HG02852 (cell line): ENCODE results near the gene PSME2.
A peak's percentile ranks its signal among the peaks of the same experiment; 100 is the strongest.

Source experiments
- ATAC-seq: cut with Tn5 transposase; IDR thresholded peaks from one replicate; pipeline ENCODE4 v1.9.1; 2021; ENCODE audit warnings: mild to moderate bottlenecking, moderate library complexity; ENCODE audit not compliant: unreplicated experiment

Gene PSME2

DNA sequence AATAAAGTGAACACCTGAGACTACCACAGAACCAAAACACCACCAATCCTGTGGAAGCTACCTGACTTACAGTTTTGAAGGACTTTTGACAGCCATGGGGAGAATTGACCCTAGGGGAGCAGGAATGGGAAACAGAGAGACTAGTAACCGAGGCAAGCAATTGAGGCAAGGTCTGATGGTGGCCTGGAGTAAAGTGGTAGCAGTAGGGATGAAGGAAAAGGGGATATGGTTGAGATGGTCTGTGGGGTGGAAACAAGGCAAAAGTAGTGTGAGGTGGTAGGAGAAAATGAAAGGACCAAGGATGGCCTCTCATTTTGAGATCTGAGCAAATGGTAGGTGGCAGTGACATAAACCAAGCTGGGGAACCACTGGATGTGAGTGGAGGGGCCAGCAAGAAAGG lies 10.4 kb upstream of the PSME2 start:
- no peak for ATAC-seq

DNA sequence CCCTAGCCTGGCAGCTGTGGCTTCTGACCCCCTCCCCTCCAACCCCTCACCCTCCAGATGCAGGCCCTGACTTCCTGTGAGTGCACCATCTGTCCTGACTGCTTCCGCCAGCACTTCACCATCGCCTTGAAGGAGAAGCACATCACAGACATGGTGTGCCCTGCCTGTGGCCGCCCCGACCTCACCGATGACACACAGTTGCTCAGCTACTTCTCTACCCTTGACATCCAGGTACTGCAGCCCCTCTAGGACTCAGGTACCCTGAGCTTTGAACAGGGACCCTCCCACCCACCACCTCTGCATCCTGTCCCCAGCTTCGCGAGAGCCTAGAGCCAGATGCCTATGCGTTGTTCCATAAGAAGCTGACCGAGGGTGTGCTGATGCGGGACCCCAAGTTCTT lies 8.7 kb upstream of the PSME2 start:
- ATAC-seq, result no peak

GRCh38 chr14:24151404-24152080 lies 5.1 kb upstream of the PSME2 start:
- ATAC-seq, result no peak

DNA sequence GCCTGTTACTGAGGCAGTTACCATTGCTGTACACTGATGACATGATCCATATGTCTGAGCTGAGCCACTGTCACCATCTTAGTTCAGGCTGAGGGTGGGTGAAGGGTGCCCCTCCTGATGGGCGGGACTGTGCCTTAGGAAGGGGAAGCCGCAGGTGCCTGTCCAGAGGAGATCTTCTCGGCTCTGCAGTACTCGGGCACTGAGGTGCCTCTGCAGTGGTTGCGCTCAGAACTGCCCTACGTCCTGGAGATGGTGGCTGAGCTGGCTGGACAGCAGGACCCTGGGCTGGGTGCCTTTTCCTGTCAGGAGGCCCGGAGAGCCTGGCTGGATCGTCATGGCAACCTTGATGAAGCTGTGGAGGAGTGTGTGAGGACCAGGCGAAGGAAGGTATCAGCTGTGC lies 4.6 kb upstream of the PSME2 start:
- no peak for ATAC-seq

DNA sequence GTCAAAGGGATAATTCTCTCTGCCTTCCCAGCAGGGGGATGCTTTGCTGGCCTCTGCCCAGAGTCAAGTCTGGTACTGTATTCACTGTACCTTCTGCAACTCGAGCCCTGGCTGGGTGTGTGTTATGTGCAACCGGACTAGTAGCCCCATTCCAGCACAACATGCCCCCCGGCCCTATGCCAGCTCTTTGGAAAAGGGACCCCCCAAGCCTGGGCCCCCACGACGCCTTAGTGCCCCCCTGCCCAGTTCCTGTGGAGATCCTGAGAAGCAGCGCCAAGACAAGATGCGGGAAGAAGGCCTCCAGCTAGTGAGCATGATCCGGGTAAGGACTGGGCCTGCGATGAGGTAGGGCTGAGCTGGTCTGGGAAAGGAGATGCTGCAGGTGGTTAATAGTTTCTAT lies 4.2 kb upstream of the PSME2 start:
- no peak for ATAC-seq

GRCh38 chr14:24150061-24150460 lies 3.7 kb upstream of the PSME2 start:
- no peak for ATAC-seq

DNA sequence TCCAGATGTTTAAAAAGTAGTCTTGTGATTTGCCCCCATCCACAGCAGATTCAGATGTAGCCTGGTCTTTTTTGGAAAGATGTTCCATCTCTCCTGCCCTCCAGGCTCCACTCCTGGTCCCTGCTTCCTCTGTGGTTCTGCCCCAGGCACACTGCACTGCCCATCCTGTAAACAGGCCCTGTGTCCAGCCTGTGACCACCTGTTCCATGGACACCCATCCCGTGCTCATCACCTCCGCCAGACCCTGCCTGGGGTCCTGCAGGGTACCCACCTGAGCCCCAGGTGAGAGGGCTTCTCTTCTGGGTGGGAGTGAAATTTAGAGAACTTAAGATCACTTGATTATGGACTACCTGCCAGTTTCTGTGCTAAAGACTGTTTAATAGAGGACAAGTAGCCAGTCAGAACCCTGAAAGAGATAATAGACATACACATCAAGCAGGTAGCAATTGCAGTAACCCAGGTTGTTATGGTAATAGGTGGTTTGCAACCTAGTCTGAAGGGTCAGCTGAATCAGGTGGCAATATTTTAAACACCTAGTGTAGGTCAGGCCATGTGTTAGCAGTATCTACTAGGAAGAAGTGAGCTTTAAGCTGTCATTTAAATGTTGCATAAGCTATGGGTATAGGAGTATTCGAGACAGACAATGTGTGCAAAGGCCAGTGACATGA lies 3.0 kb upstream of the PSME2 start:
- ATAC-seq, result no peak

GRCh38 chr14:24147761-24148428 lies 1.5 kb upstream of the PSME2 start:
- no peak for ATAC-seq

DNA sequence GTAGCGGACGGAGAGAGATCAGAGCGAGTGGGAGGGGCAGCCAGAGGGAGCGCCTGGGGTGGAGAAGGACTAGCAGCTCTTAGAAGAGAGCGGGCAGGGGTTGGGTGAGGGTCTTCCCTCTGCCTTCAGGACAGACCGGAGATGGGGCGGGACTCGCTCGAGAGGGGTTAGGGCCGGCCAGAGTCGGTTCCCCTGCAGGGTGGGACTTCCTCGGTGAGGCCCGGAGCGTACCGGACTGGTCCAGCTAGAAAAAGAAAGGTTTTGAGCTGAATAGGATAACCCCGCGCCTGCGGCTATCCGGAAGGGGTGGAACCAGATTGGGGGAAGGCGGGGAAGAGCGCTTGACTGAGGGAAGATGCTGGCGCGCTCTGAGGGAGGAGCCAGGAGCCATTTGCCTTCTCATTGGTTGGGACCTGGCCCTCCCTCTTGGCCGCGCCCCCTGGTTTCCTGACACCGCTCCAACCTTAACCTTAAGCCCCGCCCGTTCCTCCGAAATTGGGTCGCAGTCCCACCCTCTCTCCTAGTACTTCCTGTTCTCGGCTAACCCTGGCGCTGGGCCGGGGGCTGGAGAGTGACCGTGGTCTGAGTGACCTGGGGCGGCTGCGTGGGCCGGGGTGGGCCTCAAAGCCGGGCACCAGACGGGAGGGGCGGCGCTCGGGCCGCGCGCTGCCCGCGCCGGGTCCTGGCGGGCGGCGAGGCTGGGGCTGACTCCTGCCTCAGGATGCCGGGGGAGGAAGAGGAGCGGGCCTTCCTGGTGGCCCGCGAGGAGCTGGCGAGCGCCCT lies 759 bp upstream of the PSME2 start, which contains the start of gene RNF31:
Gene RNF31, plus strand, starts transcription at position 521 of the 783 bp plus-strand sequence. Its CDS starts 201 bp downstream, at position 722.
- ATAC-seq, result peak; percentile 80

DNA sequence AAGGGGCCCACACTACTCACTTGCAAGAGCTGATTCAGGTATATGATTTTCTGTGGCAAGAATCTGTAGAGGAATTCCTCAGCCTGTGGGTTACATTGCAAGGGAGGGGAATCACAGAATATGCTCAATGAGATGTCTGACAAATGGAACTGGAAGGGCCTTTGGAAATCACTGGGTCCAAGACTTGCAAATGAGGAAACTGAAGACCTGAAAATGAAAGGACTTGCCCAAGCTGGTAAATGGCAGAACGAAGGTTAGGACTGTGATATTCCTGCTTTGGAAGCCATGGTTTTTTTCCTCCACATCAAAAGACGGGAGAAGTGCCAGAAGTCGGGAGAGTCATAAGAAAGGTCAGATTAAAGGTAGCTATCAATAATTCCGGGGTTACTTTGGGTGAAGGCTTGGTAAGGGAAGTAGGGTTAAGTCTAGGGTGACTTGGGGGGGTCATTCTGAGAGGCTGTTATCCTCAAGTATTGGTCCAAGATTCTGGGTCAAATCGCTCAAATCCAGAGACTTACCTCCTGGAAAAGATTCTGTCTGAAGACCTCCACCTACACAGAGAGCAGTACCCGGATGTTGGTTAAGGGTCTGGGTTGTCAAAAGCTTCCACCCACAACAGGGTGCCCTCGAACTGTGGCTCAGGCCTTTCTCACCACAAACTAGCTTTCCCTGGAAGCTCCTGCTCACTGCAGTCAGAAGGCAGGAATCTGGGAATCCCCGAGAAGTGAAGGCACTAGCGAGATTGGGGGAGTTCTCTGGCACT lies 539 bp downstream of the PSME2 start:
- ATAC-seq, result no peak

DNA sequence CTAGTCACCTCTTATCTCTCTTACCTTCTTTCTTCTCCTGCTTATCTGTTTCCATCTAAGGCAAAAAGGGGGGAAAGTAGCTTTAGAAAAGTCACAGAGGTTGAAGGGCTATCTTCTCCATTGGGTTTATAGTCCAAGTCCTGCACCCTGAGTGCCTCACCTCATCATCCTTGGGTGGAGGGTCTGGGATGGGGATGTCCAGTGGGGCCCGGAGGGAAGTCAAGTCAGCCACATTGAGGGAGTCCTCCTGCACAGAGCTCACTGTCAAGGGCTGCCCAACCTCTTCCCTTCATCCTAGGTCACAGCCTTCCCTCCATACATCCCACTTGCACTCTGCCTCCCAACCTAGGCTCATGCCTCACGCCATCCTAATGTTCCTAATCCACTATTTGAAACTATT lies 1.2 kb downstream of the PSME2 start:
- no peak for ATAC-seq

- no peak for ATAC-seq
Observed at GRCh38 chr14:24144451-24144850, 2.0 kb downstream of the PSME2 start.

GRCh38 chr14:24143511-24143910 lies 2.9 kb downstream of the PSME2 start:
- ATAC-seq, result no peak

- peak; percentile 85 for ATAC-seq
Observed at GRCh38 chr14:24141097-24141880, 5.1 kb downstream of the PSME2 start, which contains the start of gene EMC9. Gene EMC9, minus strand, starts transcription at chr14:24141591. Its CDS starts 287 bp downstream, at chr14:24141304.

DNA sequence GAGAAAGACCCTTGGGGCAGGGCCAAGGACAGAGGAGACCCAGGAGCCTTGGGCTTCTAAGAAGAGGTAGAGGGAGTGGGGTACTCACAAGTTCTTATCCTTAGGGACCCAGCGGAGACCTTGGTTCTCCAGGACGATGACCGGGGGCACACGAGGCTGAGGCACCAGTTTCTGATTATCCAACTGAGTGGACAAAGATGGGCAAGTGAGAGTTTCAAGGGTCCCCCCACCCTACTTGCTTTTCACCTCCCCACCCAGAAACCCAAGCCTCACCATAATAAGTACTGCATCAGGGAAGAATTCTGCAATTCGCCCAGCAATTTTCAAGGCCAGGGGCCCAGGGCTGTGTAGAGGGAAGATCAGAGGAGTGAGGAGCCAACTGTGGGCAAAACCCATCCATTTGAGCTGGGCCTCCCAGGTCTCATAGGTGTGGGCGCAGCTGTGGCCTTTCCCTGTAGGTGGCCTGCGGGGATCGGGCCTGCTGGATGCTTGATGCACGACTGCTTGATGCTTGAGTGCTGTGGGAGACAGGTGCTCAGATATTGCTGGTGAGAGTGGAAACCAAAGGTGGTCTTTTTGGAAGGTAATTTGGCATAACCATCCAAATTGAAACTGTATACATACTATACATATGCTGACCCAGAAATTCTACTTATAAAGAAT lies 7.0 kb downstream of the PSME2 start:
- no peak for ATAC-seq

GRCh38 chr14:24138396-24139271 lies 7.8 kb downstream of the PSME2 start:
- ATAC-seq, result no peak

DNA sequence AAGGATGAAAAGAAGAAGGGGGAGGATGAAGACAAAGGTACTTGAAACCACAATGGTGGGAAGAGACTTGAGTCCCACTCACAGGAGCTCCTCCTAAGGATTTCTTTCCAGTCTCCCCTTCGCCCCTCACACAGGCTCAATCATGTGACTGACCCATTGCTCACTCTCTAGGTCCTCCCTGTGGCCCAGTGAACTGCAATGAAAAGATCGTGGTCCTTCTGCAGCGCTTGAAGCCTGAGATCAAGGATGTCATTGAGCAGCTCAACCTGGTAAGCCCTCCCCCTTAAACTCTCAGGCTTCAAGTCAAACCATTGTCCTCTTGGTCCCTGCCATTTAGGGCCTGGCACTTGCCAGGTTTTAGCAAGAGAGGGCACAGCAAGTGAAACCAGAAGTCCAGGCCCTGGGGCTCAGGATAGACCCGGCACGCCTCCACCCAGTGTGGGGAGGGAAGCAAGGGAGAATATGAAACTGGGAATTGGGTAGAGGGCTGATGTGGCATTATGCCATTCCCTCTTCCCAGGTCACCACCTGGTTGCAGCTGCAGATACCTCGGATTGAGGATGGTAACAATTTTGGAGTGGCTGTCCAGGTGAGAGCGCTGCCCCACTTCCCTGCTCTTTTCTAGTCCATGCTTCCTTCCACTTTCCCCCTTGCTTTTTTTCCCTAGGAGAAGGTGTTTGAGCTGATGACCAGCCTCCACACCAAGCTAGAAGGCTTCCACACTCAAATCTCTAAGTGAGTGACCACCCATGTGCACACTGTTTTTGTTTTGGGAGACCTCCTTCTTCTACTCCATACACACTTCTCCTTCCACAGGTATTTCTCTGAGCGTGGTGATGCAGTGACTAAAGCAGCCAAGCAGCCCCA lies 8.6 kb downstream of the PSME2 start:
- ATAC-seq, result no peak
